GM19238 (cell line): ENCODE measurements around the gene ODAD3.
"Not testable (repeated sequence)": the region's sequence is repeated elsewhere in the genome, so short reads cannot be mapped to it uniquely, and the experiment has no call there.

Experiments
- DNase-seq: peaks from one replicate; pipeline ENCODE4 v3.0.0; 2011; ENCODE audit warnings: low spot score; ENCODE audit not compliant: insufficient read length

The ODAD3 gene

DNA sequence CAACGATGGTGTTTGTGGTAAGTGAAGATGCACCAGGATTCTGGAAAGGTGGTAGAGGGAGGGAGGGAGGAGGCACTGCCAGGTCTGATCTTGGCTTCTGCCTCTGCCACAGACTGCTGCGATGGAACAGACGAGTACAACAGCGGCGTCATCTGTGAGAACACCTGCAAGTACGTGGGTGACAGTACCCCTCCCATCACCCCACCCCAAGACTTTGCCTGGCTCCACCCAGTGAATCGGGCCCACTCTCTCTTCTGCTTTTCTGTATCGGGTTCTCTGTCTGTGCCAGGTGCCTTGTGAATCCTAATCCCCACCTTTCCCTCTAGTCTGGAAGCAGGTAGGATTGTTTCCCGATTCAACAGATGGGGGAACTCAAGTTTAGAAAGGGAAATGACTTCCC is 3.0 kb upstream of the ODAD3 start:
- no peak for DNase-seq

DNA sequence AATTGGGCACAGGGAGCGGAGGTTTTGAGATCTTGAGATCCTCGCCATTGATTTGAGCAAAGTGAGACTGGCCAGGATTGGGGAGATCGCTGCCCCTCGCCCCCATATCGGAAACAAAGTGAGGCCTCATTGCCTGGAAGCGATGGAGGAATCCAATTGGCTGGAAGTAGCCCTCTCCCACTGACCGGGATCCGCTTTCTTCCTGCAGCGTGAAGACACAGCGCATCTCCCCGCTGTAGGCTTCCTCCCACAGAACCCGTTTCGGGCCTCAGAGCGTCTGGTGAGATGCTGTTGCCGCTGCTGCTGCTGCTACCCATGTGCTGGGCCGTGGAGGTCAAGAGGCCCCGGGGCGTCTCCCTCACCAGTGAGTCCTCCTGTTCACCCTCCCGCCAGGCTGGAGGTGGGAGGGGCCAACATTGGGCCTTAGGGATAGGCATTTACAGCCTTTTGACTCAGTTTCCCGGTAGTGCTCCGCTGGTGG is 952 bp upstream of the ODAD3 start:
- DNase-seq, result no peak

DNA sequence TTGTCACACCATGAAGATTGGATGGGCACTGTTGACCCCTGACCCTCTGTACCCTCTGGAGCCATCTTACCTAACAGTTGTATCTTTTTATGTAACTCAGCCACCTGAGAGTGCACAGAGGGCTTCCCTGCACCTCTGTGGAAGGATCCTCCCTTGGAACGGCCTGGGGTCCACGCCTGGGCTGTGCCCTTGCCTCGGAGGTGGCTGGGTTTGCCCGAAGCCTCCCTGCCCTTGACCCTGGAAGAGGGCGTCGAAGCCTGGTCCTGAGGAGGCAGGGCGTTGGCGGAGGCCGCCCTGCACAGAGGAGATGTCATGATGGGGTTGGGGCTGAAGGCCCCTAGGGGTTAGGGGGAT is 241 bp downstream of the ODAD3 start:
- DNase-seq, result no peak

DNA sequence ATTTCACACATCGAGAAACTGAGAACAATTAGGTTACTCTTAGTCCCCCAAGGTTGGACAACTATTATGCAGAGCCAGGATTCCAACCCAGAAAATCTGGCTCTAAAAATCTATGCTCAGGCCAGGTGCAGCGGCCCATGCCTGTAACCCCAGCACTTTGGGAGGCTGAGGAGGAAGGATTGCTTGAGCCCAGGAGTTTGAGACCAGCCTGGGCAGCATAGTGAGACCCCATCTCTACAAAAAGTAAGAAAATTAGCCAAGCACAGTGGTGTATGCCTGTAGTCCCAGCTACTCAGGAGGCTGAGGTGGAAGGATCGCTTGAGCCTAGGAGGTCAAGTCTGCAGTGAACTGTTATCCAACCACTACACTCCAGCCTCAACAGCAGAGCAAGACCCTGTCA is 1.4 kb downstream of the ODAD3 start:
- not testable (repeated sequence) for DNase-seq

DNA sequence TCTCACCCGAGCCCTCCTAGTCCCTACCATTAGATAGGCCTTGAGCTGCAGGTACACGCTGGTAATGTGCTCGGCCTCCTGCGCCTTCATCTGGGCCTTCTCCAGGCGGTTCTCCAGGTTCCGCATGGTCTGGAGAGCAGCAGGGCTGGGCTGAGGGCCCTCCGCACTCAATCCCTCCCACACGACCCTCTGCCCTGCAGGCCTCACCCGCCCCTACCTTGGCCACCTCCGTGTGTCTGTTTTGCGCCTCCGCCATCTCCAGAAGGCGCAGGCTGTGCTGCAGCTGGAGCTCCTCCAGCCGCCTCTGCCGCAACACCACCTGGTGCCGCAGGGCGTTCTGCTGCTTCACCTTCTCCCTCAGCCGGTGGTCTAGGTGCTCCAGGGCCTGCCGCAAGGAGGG is 8.3 kb downstream of the ODAD3 start:
- no peak for DNase-seq

DNA sequence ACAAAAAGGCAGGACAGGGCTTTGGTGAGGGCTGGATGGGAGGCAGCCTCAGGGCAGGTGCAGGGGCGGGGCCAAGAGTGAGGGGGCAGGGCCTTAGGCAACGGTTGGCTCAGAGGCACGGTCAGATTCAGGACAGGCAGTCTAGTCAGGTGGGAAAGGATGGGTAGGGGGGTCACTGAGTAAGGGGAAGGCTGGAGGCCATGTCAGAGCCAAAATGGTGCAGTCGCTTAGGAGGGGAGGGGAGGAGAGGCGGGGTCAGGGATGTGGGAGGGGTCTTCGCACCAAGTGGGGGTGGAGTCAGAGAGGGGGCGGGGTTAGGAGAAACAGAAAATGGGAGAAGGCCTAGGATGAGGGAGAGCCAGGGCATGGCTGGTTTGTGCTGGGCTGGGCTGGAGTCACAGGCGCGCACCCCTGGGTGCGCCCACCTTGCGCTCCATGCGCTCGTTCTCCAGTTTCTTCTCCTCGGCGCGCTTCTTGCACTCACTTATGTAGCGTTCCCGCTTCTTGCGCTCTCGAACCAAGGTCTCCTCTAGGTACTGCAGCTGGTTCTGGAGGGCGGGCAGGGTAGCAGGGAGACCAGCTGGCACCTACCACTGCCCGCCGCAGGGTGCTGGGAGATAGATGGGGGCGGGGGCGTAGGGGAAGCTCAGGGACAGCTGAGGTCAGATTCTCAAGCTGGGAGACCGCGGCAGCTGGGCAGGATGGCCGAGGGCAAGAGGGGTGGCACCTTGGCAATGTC is 9.0 kb downstream of the ODAD3 start:
- DNase-seq, result no peak

DNA sequence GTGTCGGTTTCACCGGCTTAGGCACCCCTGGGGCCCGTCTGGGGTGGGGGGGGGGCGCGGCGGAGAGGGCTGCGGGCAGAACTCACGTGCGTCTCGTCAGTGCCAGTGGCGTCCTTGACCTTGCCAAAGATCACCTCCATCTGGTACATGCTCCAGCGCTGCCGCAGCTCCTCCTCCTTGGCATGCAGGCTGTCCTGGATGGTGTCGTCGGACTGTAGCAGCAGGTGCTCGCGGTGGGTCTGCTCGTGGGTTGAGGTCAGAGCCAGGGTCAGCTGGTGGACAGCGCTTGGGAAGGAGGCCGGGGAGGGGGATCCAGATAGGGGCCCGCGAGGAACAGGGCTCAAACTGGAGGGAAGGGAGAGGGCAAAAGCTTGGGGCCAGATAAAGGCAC is 11.1 kb downstream of the ODAD3 start:
- DNase-seq, result no peak

DNA sequence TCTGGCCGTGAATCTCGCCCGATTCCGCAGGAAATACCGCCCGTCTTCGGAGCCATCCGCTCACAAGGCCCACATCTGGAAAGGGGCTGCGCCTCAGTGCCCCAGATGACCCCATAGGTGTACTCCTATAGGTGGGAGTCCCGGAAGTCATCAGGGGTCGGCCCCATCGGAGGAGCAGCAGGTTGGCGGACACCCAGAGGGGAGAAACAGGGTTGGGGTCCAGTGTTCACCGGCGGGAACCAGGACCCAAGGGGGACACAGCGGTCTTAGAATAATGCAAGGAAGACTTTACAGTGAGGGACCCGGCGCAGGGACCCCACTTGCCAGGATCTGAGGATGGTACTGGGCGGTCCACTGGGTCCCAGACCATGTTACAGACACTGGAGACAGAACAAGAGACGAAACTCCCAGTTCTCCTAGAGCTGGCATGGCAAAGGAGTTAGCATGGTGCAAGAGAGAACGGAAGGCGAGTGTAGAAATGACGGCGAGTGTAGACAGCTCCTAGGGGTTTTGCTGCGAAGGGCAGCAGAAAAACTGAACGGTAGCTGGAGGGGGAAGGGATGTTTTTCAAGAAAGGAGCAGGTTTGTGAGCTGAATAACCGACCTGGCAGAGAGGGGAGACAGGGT is 11.6 kb downstream of the ODAD3 start:
- no peak for DNase-seq

DNA sequence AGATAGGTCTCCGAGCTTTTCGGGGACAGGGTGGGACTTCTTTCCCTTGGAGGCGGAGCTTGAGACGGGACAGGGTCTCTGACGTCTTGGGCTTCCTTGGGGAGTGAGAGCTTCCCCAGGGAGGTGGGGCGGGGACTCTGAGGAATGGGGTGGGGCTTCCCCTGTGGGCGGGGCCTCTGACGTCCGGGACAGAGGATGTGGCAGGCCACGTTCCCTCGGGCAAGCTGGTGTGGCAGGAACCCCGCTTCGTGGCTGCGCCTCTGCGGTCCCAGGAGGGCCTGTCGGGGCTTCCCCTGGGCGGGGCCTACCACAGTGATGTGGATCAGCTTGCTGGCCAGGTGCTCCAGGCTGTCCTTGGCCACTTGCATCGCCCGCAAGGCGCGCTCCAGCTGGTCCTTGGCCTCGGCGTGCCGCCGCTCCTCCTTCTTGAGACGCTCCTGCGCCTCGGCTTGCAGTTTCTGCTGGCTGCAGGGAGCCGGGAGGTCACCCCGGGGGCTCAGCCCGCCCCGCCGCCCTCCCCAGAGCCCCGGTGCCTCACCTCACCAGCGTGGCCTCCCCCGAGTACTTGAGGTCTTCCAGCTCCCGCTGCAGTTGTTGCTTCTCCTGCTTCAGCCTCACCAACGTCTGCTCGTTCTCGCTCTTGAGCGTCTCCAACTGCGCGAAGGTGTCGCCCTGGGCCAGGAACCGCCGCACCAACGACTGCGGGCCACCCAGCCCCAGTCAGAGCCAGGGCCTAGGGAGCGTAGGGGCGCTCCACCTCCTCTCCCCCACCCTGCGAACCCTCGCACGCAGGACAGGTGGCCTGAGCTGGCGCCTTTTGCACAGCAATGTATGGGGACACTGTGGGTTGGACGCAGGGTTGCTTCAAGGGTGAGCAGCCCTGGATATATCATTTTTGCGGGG is 12.5 kb downstream of the ODAD3 start:
- peak; percentile 84 for DNase-seq

DNA sequence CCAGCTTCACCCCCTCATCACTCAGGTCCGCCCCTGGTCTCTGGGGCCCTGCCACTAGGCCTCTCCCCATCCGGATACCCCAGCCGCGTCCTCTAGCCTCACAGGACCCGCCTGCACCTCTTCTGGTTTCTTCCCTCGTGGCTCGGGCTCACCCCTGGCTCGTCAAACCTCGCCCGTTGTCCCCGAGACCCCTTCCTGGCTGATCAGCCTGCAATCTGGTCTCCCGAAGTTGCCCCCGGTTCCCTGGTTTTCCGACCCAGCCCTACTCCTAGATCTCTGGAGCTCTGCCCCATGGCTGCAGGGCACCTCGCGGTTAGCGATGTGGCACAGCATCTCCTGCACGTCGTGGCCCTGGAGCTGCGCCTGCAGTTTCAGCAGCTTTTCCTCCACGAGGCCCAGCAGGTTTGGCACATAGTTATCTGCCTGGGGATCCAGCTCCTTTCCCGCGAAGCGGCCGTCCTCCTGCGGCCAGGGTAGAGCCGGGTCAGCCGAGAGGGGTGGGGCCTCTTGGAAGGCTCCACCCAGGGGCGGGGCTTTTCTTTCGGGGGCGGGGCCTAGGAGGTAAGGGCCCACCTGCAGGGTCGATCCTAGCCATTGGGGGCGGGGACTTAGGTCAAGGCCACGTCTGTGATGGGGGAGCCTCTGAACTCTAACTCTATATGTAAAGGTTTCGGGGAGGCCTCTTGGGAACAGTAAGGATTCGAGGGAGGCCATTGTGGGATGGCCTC is 13.4 kb downstream of the ODAD3 start:
- peak; percentile 54 for DNase-seq

DNA sequence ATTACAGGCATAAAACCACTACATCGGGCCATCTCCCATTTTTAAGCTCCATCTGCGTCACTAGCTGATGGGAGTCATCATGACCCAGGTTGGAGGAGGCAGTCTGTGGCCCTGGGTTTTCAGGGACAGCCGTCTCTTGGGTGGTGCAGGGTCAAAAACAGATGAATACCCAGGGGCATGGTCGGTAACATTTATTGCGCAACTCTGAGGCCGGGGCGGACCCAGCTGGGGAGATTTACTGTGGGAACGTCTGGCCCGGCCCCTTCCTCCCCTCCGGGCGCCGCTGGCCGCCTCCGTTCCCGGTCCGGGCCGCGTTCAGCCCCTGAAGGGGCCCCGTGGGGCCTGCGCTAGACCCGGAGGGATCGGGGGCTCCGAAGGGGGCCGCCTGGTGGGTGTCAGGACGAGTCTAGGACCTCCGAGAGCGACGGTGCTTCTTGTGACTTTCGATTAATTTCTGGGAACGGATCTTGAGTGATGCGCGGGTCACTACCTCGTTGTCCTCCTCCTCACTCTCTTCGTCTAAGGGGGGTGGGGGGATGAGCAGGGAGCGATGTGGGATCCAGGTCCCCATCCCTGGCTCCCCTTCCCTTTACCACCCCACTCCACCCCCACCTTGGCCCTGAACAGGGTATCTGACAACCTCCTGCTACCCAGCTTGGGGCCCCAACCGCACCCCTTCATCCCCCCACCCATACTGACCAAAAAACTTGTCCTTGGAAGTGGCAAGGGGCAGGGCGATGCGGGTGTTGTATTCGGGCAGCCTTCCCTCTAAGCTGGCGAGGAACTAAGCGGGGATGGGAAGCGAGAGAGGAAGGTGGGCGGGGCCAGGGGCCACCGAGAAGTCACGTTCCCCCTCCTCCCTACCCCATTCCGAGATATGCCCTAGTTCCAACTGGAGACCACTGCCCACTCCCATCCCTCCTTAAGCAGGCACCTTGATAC is 14.2 kb downstream of the ODAD3 start:
- DNase-seq, result no peak

DNA sequence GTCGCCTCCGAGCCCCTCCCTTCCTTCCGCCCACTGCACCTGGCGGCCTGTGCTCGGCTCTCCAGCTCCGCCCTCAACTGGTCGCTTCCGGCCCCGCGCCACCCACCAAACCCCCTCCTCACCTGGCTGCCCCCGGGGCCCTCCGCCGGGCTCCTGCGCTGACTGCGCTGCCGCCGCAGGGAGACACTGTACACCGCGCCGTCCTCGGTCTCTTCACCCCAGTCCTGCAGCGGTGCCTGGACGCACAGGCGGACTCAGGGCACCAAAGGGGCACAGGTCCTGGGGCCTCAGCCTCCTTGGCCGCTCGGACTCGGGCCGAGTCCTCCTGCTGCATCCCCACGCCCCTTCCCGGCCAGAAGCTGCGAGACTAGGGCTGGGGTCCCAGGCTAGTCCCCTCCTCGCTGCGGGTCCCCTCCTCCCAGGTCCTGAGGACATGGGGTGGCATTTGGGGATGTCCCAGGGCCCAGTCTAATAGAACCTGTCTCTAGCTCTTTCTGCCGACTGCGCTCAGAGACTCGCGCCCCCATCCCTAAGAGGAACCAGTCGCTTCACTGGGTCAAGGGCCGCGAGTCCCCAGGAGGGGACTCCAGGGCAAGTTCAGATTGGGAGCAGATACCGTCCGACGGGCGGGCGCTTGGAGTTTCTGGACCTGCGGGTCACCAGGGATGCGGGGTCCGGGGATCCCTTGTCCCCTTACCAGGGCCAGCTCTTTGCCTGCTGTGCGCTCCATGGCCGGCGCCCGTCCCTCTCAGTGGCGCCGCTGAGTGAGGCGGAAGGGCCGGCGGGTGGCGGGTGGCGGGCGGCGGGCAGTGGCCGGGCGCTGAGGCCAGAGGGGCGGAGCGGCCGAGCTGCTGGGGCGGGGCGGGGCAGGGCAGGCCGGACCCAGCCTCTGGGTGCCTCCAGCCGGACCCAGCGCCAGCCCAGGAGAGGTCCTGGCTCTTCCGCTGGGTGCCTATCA is 16.1 kb downstream of the ODAD3 start, which contains the start of gene RGL3:
Gene RGL3, minus strand, starts transcription at position 766 of the 958 bp plus-strand sequence. Its CDS starts 36 bp downstream, at position 730.
- DNase-seq, result no peak

DNA sequence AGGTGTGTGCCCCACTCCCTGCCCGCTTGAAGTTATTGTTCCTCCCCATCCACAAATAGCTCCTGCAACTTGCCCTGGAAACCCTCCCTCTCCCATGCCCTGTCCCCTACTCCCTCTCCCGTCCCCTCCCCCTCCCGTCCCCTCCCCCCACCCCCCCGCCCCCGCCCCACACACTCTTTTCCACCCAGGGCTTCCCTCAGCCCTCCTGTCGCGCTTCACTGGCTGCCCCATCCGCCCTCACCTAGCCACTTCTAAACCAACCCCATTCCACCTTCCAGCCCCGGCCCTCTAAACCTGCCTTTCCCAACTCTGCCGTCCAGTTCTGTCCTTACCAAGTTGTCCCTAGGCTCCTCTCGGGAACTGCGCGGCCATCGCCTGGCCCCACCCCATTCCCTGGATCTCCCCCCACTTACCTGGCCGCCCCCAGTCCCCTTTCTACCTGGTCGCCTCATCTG is 16.8 kb downstream of the ODAD3 start:
- DNase-seq, result no peak

DNA sequence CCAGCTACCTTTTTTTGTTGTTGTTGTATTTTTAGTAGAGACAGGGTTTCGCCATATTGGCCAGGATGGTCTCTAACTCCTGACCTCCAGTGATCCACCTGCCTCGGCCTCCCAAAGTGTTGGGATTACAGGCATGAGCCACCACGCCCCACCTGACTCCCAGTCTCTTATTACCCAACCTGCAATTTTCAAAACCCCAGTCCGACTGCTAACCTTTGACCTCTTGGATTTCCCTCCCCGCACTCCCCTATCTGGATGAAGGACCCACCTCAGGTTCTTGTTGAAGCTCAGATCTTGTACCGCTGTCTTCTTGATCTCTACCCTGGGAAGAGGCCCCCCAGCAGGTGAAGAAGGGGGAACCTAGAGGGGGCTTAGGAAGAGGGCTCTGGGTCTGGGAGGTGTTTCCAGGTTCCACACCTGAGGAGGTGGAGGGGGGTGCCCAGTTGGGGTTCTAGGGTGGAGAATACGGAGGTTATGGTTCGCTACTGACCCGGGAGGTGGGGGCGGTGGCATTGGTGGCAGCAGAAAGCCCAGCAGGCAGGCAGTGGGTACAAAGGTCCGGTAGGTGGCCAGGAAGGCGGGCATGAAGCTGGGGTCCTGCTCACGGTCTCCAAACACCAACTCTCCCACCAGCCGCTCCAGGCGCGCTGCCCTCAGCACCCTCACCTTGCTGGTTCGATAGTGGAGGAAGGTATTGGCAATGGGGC is 18.4 kb downstream of the ODAD3 start:
- DNase-seq, result no peak

DNA sequence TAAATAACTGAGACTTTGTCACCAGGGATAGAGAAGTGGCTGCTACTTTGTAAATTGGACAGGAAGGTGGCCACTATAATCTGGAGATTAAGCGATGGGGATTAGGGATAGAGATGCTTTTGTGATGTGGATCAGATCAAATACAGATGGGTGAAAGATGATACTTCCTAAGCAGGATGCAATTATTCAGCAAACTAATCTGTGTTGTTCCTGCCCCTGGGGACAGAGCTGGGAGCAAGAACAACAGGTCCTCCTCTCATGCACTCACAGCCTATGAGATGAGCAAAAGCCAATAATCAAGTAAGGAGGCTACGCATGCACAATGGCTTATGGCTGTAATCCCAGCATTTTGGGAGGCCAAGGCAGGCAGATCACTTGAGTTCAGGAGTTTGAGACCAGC is 20.4 kb downstream of the ODAD3 start:
- no peak for DNase-seq

DNA sequence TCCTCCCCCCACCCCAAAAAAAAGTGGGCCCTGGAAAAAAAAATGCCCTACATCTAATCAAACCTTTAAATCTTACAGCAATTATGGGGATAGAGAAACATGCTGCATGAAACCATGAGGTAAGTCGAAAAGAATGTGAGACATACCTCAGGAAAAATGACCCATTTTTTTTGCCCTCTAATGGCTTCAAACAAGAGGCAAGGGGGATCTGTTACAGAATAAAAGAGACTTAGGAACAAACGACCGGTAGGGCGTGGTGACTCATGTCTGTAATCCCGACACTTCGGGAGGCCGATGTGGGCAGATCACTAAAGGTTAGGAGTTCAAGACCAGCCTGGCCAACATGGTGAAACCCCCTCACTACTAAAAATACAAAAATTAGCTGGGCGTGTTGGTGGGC is 24.2 kb downstream of the ODAD3 start:
- DNase-seq, result no peak

DNA sequence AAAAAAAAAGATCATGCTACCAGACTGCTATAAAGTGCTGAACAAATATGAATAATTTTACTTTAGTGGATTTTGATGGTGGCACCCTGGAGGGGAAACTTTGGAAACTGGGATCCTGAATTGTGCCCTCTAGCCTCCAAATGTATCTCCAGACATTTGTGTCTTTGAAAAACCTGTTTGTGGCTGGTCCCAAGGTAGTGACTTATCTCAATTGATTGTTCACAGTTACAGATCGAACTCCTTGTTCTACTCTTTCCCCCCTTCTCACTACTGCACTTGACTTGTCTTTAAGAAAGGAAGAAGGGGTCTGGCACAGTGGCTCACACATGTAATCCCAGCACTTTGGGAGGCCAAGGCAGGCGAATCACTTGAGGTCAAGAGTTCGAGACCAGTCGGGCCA is 26.3 kb downstream of the ODAD3 start:
- DNase-seq, result no peak

DNA sequence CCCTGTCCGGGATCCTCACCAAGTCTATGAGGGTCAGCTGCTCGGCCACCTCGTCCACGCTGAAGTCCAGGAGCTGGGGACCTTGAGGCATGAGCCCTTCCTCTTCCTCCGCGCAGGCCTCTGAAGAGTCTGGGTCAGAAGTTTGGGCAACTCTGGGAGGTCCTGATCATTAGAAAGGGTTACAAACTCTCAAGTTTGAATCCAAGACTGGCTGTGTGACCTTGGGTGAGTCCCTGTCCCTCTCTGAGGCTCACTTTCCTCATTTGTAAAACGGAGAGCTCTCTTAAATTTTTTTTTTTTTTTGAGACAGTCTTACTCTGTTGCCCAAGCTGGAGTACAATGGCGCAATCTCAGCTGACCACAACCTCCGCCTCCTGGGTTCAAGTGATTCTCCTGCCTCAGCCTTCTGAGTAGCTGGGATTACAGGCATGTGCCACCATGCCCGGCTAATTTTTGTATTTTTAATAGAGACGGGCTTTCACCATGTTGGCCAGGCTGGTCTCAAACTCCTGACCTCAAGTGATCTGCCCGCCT is 28.2 kb downstream of the ODAD3 start:
- DNase-seq, result not testable (repeated sequence)
